NOMO-1 (cell line): ENCODE results near the gene MT1F.
"Not testable (repeated sequence)": the region's sequence is repeated elsewhere in the genome, so short reads cannot be mapped to it uniquely, and the experiment has no call there.

Experiments
- DNase-seq, 2 experiments: peaks; one replicate each; lab custom pipeline; 2025; ENCODE audit not compliant: unreplicated experiment in 2 of 2; lab: John Stamatoyannopoulos, UW

MT1F gene

DNA sequence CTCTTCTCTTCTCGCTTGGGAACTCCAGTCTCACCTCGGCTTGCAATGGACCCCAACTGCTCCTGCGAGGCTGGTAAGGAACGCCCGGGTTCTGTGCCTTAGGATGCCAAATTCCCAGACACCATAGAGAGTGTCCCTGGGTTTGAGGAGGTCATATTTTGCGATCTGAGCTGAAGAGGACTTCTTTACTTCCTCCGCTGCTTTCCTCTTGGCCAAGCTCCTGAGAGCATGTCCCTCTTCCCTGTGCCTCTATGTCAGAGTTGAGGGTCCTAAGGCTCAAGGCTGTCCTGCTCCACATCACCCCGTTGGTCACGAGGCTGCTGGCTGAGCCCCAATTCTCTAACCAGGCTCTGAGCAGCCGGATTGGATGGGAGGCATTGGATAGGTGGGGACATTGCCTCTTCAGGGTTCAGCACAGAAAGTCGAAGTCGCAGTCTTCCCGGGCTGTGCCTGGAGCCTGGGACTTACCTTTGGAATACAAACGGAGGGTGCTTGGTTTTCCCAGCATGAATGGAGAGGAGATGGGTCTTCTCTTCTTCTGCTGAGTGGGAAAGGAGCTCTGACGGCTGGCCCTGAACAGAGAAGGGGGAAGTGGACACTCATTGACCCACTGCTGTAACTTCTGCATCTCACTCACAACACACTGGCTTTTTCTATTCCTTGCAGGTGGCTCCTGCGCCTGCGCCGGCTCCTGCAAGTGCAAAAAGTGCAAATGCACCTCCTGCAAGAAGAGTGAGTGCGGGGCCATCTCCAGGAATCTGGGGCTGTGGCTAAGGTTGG, 12.3 kb downstream of the MT1F start:
- DNase-seq, result peak in 1 of 2 experiments; percentile 35

DNA sequence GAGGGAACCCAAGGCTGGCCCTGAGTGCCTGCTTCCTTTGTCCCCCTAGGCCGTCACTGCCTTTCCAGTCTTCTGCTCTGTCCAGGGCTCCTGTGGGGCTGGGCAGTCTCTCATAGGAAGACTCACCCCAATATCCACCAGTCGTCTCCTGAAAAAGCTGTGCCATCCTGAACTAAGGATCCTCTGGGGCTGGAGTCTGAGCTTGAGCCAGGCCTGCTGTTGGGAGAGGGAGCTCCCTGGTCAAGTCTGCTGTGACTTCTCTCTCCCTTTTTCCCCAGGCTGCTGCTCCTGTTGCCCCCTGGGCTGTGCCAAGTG, 12.8 kb downstream of the MT1F start:
- DNase-seq, result no peak

DNA sequence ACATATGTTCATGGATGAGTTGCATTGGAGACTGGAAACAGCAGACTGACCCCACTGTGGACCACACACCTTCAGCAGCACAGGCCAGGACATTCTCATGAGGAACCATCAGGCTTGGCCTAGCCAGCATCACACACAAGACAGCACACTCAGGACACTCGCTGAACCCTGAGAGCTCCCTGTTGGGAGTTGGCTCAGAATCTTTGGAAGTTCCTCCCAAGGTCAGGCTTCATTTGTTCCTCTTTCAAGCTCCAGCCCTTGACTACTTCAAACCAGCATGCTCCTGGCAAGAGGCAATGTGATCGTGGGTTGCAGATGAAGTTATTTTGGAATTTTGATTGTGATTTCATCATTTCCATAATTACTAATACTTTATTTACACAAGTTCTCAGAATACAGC, 13.9 kb downstream of the MT1F start:
- not testable (repeated sequence) for DNase-seq

DNA sequence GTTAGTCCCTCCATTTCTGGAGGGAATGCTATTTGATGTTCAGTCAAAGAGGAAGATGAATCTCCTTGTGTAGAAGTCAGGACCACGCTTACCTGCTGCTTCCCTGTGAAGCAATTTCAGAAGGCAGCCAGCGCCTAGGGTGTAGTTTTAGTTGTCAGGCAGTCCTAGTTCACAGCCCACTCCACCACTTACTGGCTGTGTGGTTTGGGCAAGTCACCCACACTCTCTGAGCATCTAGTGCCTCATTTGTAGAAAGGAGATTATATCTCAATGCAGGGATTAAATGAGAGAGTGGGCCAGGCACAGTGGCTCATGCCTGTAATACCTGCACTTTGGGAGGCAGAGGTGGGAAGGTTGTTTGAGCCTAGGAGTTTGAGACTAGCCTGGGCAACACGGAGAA, 14.4 kb downstream of the MT1F start:
- DNase-seq, result not testable (repeated sequence)

DNA sequence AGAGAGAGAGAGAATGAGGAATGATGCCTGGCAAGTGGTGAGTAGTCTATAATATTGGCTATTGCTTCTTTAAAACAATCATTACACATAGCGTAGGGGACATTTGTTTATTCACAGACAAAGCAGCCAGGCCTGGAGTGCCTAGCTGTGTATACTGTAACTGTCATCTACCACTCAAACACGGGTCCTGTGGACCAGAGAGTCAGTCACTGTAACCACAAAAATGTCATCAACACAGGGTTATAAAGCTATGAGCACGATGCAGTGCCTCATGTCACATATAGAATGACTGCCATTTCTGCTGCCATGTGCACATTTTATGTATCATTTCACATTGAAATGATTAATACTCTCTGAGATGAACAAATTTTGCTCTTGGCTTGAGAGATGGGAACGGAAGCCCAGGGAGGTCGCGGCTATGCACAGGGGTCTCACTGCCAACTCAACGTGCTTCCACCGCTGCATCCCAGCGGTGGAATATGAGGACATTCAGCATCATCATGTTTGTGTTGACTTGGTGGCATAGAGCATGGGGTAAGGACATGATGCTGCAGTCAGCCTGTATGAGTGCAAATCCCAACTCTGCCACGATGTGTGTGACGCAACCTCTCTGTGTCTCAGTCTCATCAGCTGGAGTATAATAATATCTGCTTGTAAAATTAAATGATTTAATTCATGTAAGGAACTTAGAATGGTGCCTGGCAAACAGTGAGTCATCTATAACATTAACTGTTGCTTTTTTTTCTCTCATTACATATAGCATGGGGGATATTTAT, 15.2 kb downstream of the MT1F start:
- peak in 1 of 2 experiments; percentile 8 for DNase-seq

DNA sequence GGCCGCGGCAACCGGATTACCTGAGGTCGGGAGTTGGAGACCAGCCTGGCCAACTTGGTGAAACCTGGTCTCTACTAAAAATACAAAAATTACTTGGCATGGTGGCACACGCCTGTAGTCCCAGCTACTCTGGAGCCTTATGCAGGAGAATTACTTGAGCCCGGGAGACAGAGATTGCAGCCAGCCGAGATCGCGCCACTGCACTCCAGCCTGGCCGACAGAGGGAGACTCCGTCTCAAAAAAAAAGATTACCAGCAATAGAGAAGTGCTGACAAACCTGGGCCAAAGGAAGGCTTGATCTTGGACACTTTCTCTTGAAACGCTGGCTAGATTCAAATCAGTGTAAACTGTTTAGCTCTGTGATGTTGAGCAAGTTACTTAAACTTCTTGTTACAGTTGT, 16.2 kb downstream of the MT1F start:
- peak; percentile 51 to 67 for DNase-seq

DNA sequence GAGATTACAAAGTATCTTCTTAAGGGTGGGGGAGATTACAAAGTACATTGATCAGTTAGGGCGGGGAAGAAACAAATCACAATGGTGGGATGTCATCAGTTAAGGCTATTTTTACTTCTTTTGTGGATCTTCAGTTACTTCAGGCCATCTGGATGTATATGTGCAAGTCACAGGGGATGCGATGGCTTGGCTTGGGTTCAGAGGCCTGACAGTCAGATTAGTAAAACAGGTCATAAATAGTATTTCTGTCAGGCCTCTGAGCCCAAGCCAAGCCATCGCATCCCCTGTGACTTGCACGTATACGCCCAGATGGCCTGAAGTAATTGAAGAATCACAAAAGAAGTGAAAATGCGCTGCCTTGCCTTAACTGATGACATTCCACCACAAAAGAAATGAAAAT, 16.8 kb downstream of the MT1F start:
- DNase-seq, result not testable (repeated sequence)

DNA sequence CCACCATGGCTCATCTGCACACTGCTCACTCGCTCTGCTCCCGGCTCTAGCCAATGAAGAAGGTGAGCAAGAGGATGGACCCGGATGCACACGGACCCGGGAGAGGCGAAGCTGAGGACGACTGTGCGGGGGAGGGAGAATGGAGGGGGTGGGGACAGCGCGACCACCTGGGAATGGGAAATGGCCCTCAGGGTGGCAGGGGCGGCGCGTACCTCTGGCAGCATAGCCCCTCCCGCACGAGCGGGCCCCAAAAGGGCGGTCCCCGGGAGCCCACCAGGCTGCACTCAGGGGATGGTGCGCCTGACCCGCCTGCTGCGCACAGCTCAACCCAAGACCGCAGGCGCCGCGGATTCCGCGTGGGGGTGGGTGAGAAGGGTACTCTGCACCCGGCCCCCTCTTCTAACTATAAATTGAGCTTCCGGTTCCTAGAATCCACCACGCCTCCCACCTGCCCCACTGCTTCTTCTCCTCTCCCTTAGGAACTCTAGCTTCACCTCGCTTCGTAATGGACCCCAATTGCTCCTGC, 18.0 kb downstream of the MT1F start:
- DNase-seq, result peak in 1 of 2 experiments; percentile 24

DNA sequence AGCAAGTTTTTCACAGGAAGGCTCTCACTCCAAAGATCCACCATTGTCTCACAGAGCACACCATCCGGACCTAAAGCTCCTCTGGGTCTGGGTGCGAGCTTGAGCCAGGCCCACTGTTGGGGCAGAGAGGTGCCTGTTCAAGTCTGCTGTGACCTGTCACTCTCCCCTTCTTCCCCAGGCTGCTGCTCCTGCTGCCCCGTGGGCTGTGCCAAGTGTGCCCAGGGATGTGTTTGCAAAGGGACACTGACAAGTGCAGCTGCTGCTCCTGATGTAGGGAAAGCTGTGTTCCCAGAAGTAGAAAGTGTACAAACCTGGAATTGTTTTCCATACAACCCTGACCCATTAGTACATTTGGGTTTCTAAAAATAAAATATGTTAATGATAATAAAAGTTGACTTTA, 19.7 kb downstream of the MT1F start:
- no peak for DNase-seq

DNA sequence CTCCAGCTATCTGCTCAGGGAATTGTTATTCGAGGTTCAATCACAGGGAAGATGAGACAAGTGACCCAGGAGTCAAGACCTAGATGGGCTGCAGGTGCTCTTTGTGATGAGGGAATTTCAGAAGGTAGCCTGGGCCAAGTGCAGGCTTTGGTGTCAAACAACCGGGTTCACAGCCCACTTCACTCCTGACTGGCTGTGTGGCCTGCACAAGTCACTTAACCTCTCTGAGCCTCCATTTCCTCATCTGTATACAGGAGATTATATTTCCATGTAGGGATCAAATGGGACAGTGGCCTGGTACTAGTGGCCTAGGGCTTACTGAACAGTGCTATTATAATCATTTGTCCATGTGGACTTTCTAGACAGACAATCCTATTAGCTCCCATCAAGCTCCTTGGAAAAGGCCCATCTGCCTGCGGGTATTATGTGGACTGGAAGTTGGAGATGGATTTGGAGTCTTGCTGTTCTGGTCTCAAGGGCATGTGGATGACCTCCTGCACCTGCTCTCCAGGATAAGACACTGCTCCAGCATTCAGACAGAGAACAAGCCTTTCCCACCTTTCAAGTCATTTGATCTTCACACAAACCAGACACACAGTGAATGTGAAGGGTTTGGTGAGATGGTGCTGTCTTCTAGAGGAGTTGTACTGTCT, 21.4 kb downstream of the MT1F start:
- no peak for DNase-seq

DNA sequence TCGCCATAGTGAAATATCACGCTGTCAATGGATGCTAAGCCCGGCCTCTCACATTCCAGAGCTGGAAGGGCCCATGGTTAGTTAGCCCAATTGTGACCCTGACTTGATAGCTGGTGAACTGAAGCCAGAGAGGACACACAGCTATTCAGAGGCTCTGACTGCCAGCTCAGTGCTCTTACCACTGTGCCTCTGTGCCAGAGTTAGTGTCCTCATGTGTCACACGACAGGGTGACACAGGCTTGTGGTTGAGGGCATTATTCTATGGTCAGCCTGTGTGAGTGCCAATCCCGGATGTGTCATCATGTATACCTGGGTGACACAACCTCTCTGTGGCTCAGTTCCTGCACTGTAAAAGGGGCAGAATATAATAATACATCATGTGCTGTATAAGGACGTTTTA, 22.1 kb downstream of the MT1F start:
- peak; percentile 18 to 42 for DNase-seq

DNA sequence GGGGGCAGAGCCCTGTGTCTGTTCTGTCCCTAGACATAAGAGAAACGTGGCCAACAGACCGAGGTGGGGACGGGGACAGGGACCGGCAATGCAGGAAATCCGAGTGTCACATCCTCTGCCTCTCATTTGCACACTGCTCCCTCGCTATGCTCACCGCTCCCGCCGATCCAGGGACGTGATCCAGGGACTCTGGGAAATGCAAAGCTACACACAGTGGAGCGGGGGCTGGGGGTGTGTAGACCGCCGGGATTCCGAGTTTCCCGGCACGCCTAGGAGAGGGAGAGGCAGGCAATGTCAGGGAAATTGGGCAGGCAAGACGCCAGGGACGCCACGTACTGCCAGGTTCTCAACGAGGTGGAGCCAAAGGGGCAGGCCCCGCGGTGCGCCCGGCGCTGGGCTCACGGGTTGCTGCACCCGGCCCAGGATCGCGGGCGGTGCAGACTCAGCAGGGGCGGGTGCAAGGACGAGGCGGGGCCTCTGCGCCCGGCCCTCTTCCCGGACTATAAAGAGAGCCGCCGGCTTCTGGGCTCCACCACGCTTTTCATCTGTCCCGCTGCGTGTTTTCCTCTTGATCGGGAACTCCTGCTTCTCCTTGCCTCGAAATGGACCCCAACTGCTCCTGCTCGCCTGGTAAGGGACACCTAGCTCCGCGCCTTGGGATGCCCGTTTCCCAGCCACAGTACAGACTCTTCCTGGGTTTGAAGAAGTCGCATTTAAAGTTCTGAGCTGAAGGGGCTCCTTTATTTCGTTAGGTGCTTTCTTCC, 24.4 kb downstream of the MT1F start, which contains the start of gene MT1X:
Gene MT1X, plus strand, starts transcription at position 532 of the 764 bp plus-strand sequence. Its CDS starts 71 bp downstream, at position 603.
- peak; percentile 92 to 96 for DNase-seq

DNA sequence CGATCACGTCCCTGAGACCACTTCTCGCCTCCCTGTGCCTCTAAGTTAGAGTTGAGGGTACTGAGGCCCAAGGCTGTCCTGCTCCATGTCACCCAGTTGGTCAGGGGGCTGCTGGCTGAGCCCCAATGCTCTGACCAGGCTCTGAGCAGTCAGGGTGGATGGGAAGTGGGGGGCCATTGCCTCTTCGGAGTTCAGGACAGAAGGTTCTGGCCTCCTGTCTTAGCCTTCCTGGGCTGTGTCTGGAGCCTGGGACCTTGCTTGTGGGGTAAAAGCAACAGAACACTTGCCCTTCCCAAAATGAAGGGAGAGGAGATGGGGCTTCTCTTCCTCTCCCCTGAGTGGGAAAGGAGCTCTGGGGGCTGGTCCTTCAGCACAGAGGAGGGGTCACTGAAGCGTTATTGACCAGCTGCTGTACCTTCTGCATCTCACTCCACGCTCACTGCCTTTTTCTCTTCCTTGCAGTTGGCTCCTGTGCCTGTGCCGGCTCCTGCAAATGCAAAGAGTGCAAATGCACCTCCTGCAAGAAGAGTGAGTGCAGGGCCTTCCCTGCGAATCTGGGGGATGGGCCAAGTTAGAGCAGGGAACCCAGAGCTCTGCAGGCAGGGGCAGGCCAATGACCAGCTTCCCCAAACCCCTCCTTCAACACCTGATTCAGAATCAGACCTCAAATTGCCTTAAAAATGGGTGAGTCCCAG, 25.1 kb downstream of the MT1F start:
- peak in 1 of 2 experiments; percentile 9 for DNase-seq

DNA sequence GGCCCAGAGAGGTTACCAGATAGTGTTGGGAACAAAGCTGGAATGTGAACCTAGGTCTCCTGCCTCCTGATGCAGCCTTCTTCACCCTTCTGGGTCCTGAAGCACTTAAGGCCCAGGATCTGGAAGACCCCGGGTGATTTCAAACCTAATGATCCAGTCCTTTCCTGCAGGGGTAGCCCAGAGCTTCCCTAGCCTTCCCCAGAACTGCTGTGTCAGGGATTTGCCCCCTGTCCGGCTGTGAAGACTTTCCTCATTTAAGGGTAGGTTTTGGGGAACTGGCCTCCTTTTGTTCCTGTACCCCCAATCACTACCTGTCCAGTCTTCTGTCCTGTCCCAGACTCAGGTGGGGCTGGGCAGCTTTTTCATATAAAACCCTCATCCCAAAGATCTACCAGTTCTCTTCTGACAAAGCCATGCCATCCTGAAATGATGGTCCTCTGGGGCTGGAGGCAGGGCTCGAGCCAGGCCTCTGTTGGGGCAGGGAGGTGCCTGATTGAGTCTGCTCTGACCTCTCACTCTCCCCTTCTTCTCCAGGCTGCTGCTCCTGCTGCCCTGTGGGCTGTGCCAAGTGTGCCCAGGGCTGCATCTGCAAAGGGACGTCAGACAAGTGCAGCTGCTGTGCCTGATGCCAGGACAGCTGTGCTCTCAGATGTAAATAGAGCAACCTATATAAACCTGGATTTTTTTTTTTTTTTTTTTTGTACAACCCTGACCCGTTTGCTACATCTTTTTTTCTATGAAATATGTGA, 25.8 kb downstream of the MT1F start:
- DNase-seq, result no peak

DNA sequence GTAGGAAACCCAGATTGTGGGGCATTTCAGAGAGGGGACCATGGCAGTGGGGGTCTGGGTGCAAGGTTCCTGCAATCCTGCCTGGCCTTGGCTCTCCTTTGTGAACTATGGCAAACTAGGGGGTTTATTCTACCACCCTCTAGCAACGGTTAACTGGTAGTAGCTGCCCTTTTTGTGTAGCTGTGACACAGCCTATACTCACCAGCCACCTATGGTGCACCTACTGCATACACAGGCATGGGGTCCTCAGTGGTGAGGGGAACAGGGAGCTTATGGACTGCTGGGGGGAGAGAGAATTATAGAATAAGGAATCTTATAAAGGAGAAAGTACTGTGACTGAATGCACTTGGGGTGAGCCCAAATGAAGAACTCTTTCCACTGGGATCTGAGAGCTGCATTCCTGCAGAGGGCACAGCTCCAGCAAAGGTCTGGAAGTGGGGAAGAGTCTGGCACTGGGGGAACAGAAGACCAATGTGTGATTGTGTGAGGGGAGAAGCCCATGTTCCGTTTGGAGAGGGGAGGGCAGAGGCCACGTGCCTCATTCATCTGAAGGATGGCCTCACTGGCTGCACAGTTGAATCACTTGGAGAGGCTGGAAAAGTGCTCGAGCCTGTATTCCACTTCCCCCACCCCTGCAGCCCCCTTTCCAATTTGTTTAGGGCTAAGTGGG, 26.6 kb downstream of the MT1F start:
- DNase-seq, result no peak

DNA sequence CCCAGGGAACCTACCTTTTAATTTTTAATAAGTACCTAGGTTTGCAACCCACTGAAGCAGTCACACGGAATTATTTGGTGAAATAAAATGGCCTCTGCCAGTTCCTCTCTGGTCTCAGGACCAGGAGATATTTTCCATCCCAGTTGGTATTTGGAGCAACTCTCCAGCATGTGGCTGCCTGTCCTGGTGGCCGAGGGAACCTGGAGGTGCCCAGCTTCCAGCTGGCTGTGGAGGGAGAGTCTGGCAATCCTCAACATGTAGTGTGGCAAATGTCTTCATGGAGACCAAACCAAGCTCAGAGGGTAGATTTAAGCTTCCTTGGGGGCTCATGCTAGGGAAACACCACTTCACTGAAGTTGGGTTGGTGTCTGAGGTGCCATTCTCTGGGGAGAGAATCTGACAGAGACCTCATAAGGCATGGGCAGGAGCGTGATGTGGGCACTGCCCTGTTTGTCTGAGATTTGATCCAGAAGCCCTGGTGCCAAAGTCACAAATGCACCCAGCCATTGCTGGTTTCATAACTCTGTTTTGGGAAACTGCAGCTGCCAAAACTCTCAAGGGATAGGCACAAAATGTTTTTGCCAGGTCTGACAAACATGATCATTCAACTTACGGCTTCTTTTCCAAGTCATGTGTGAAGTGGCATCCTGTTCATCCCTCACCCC, 27.3 kb downstream of the MT1F start:
- DNase-seq, result no peak

DNA sequence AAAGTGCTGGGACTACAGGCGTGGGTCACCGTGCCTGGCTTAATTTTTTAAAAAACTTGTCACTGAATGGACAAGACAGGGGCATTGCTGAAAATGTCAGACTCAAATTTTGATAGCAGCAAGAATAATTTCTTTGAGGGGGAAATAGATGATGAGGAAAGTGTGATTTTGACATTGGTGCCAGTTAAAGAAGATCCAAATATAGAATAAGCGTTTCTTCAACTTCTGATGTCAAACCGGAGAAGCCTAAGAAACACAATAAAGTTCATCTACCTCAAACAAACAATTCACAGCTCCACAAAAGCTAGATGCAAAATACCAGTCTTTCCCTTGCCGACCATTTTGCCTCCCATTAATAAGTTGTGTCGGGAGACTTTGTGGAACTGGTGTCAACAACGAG, 29.0 kb downstream of the MT1F start:
- no peak for DNase-seq

DNA sequence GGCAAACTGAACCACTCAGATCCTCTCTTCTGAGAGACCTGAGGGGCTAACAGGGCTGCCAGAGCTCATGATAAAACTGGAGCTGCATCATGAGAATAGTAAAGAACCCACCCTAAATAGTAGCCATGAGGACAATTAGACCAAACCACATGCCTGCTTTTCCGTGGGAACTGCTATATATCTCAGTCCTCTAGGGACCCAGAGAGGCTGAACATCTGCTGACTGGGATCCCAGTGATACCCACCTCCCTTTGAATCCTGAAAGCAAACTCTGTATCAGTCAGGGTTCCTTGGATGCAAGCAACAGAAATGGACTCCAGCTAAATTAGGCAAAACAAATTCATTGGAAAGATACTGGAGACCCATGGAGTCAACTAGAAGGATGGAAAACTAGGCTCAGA, 31.0 kb downstream of the MT1F start:
- DNase-seq, result no peak
